Iris pigment epithelial cell (primary cell): Measurements from ENCODE around the gene SLC6A12.
"Not testable (repeated sequence)": the region's sequence is repeated elsewhere in the genome, so short reads cannot be mapped to it uniquely, and the experiment has no call there.

Experiments
- DNase-seq: peaks from one replicate; pipeline ENCODE4 v3.0.0-alpha.2; 2011; ENCODE audit warnings: low read depth

Gene SLC6A12

DNA sequence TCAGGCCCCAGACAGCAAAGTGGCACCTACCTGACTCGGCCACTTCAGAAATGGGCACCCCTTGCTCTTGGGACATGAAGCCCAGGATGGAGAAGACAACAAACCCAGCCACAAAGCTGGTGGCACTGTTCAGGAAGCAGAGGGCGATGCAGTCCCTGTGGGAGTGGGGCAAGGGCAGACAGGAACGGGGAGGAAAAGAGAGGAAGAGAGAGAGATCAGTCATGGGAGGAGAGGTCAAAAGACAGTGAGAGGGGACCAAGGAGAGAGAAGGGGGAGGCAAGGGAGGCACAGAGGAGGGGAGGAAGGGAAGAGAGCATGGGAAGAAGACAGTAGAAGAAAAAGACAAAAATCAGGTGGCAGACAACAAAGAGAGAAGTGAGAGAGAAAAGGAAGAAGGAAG lies 16.6 kb downstream of the SLC6A12 start:
- no peak for DNase-seq

DNA sequence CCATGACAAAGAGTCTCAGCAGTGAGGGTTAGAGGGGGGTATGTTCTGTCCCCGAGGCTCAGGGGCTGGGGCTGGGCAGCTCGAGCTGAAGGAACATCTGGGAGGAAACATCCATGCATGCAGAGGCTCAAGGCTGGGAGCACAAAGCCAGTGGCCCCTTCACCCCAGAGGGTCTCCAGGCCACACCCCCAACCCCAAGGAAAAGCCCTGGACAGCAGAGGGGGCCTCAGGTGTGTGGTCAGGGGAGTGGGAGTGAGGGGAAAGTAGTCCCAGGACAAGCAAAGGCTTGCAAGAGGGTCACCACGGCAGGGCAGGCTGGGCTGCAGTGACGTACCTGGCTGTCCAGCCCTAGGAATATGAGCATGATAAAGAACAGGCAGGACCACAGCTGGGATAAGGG lies 17.5 kb downstream of the SLC6A12 start:
- DNase-seq: no peak

DNA sequence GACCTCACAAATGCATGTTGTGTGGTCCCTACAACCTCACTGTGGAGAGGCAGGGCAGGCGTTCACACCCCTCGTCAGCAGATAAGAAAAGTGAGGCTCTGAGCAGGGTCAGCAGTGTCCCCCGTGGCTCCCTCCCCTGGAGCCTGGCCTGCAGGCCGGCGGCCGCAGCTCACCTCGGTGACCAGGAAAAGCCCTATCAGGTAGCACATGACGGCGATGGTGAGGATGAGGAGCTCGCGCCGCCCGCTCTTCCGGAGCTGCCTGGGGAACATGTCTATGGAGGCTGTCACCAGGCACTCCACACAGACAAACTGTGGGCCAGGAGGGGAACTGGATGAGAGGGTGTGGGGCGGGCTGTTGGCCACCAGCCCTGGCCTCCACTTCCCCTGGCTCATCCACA lies 18.0 kb downstream of the SLC6A12 start:
- no peak for DNase-seq

DNA sequence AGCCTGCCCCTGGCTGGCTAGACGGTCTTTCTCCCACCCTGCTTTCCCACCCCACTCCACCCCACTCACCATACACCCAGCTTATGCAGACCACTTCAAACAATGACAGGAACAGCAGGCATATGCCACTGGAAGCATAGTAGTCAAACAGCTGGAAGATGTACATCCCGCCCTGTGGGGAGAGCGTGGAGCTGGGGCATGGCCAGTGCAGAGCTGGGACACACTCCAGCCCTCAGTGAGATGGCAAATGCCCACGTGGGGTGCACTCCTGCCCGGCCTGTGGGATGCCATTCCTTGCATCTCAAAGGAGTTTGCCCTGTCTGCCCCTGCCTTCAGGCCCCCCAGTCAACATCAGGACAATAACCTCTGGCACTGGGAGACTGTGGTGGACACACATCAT lies 18.8 kb downstream of the SLC6A12 start:
- no peak for DNase-seq

DNA sequence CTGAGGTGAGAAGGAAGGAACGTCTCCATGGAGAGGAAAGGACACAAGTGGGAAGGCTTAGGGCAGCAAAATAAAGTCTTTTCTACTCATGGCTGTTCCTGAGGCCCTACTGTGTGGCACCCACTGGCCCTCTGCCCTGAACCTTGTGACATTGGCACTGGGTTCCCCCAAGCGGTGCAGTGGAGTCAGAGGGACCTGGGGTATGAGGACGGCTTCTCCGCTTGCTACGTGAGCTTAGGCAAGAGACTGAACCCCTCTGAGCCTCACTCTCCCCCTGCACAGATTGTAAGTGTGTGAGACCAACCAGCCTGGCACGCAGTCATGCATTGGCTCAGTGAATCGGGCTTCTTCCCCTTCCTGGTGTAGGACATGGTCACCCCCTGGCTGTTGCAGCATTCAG lies 19.7 kb downstream of the SLC6A12 start:
- no peak for DNase-seq

DNA sequence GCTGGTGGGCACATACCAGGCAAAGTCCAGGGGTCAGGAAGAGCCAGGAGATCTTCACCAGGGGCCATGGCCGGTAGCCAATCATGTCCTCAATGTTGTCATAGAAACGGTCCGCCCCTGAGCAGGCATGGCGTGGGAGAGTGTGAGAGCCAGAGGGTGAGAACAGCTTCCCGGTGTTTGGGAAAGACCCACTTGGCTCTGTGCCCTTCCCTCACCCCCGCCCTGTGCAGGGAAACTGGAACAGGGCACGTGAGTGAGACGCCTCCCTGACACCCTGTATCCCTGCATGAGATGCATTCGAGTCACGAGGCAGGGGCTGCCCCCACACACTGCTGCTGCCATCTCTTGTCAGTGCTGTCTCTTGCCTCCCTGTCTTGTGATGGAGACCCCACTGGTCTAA lies 20.7 kb downstream of the SLC6A12 start:
- no peak for DNase-seq

DNA sequence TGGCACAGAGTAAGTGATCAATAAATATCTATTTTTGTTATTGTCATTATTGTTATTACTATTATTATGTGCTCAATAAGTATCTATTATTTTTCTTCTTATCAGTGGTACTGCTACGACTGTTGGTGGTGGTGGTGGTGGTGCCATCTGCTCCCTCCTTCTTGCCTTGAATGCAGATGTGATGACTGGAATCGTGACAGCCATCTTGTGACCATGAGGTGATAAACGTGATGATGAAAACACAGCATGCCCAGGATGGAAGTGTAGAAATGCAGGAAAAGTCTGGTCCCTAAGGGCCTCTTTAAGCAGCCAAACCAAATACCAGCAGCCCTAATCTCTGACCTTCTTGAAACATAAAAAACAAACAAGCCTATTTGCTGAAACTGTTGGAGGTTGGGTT lies 22.4 kb downstream of the SLC6A12 start:
- DNase-seq: no peak

DNA sequence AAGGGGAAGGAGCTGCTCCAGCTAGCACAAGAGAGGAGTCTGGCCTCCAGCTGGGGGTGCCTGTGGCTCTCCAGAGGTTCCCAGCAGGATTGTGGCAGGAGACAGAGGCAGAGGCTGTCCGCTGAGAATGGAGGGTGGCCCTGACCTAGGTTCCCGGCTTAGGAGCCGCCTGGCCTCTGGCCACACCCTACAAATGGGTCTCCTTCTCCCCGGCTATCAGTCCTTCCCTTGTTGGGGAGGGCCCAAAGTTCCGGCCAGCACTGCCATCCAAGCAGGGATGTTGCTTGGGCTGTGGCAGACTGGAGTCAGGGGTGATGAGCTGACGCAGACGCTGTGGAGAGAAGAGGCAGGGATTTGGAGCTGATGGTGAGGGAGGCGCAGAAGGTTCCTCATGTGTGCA lies 23.1 kb downstream of the SLC6A12 start:
- no peak for DNase-seq

DNA sequence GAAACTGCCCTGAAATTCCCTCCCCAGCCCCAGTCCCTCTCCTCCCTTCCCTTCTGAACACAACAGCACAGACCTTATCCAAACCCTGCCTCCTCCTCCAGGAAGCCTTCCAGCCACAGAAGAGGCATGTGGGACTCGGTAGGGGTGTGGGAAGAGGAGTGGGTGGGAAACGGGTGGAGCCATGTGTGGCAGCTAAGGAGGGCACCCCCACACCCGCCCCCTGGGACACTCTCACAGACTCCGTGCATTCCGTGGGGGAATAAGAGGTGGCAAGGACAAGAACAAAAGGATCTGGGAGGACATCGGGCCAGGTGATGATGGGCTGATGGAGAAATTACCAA lies 24.4 kb downstream of the SLC6A12 start:
- no peak for DNase-seq

DNA sequence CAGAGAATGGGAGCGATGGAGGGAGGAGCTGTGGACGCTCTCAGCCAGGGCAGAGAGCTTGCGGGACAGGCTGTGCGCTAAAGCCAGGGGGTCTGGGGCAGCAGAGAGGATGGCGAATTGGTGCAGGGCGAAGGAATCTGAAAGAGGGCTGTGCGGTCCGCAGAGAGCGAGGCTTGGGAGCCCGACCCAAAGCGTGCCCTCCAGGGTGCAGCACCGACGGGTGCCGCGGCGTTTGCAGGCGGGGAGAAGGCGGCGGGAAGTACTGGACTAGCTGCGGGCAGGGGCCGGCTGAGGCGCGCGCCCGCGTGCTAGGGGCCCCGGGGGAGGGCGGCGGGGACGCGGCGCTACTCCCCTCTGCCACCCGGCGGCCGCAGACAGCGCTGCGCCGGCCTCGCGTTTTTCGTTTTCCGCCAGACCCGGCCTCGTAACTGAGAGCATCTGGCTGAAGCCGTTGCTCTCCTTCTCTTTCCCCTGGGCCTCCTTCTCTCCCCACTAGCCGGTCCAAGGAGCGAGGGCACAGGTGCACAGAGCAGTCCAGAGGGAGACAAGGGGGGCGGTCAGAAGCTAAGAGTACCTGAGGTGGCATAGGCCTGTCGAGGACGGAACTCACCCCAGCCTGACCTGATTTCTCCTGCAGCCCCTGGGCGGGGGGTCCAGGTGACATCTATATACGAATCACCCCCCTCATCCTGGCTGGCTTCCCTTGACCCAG lies 24.9 kb downstream of the SLC6A12 start:
- DNase-seq: peak; percentile 59

DNA sequence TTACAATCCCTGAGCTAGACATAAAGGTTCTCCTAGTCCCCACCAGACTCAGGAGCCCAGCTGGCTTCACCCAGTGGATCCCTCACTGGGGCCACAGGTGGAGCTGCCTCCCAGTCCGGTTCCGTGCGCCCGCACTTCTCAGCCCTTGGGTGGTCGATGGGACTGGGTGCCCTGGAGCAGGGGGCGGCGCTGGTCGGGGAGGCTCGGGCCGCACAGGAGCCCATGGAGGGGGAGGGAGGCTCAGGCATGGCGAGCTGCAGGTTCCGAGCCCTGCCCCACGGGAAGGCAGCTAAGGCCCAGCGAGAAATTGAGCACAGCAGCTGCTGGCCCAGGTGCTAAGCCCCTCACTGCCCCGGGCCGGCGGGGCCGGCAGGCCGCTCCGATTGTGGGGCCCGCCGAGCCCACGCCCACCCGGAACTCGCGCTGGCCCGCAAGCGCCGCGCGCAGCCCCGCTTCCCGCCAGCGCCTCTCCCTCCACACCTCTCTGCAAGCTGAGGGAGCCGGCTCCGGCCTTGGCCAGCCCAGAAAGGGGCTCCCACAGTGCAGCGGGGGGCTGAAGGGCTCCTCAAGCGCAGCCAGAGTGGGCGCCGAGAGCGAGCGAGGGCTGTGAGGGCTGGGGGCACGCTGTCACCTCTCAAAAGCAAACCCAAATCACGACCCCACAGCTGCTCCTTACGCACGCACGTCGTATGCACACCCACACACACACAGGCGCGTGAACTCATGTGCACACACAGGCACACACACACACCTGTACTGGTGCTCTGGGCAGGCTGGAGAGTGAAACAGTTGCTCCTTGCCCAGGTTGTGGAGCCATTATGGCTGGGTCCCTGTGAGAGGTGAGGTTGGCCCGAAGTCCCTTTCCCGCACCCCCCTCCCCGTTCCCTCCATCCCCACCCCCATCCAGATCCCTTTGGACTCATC lies 25.7 kb downstream of the SLC6A12 start:
- DNase-seq: not testable (repeated sequence)

DNA sequence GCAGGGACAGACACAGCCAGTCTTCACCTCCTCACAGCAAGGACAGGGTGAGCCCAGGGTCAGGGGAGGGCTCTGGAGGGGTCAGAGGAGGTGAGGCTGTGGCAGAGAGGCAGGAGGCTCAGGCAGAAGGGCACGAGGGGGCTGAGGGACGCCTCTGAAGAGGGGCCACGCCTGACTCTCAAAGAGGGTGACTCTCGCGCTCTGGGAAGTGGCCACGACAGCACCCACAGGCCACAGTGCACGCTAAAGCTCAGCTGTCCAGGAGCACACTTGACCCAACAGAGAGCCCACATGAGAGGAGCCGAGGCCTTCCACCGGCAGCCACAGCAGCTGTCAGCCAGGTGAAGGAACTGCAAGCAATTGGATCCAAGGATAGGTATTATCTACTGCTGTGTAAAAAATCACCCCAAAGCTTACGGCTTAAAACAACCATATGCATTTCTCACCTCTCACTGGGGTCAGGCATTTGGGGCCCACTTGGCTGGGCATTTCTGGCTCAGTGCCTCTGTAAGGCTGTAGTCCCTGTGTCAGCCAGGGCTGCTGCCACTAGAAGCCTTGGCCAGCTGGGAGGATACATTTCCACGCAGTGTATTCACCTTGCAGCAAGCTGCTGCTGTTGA lies 27.8 kb downstream of the SLC6A12 start:
- DNase-seq: no peak

DNA sequence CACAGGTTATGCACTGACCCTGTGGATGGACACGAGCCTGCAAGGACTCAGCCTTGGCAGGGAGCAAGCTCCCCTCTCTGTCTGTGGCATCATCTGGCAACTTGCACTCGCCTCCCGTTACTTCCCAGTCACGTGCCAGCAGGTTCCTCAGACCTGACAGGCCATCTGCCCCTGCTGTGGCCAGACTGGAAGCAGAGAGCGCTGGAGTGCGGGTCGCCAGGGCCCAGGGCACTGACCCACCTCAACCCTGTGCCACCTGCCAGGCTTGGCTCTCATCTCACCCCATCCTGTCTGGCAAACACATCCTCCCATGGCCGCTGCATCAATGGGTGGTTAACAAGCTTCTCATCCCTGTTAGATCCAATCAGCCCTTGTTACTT lies 28.4 kb downstream of the SLC6A12 start:
- DNase-seq: no peak

DNA sequence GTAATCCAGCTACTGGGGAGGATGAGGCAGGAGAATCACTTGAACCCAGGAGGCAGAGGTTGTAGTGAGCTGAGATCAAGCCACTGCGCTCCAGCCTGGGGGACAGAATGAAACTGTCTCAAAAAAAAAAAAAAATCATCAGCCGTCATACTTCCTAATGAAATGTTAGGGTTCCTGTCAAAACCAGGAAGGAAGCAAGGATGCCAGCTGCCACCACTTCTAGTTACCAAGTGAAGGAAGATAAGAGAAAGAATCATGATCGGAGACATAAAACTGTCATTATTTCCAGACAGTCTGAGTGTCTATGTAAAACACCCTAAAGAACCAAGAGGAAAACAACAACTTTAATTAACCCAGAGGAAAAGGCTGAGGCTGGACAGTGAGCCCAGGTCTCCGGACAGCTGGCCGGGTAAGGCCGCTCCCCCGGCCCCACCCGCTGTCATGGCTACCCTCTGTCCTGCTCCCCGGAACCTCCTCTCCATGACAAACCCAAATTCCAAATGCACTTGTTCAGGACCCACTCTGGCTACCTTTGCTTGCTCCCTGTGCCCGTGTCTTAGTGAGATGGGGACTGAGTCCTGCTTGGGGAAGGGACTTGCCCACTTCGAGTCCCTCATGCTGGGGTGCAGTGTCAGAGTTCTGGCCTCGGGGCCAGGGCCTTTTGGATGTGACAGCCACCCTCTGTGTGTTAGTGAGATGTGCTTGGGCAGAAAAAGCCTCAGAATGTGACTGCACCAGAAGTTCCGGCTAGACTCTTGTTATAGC lies 29.0 kb downstream of the SLC6A12 start:
- DNase-seq: no peak

DNA sequence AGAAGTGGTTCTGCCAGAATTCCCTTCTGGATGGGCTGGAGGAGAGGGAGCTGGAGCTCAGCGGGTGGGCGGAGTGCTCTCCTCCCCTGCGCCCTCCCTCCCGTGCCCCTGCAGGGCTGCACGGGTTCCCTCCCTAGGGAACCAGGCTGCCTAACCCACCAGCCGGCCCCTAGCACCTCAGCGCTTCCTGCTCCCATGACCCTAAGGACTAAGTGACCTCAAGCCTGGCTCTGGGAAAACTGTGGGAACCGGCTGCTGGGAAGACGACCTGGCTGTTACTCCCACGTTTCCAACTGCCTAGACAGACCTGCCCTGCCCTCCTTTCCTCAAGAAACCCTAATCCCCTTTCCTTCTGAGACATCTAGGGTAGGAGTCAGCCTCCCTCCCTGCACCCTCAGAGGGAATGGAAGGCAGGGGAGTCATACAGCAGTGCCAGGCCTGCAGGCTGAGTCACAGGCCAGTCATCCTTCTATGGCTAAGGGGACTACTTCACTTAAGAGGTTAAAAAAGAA lies 31.5 kb downstream of the SLC6A12 start:
- peak; percentile 73 for DNase-seq

DNA sequence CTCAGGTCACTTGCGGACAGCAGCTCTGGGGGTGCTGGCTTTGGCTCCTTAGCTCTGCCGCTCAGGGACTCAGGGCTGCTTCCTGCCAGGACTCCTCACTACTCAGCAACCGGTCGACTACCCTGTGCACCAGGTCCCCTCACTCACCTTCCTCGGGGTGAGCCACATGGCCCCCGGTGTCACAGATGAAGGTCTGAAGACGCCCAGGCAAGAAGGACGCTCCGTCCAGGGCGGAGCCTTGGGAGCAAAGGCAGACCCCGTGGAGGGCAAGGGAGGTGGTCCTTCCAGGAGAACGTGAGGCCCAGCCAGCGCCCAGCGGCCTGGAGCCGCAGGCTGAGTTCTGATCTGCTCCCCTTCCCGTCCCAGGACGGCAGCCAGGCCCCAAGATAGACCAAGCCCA lies 32.0 kb downstream of the SLC6A12 start:
- no peak for DNase-seq

DNA sequence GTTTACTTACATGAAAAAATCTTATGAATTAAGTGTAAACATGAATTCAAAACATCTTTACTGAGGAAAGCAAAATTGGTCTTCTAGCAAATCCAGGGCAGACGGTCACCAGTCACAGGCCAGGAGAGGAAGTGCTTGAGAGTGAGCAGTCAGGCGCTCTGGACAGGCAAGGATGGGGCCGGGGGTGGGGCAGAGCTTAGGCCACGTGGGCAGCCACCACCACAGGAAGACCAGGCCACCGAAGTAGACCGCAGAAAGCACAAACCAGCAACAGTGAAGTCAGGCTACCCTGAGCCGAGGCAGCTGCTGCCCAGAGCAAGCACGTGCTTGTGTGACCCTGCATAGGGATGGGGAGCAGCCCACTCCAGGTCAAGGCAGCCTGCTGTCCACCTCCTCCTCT lies 33.5 kb downstream of the SLC6A12 start:
- DNase-seq: peak; percentile 44

DNA sequence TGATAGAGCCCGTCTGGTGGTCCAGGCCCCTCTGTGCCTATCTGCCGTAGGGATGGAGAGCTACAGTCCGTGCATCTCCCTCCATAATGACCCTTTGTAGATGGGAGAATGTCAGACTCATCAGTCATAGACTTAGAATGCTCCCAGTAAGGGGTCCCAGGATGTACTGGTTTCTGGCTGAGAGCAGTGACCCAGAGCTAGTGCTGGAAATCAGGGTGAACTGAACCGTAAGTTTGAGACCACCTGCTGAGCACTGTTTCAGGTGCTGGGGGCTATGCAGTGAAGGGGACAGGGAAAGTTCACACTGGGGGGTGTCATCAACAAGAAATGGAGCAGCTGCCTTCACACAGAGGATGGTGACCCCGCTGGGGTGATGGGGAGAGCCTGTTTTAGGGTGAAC lies 34.1 kb downstream of the SLC6A12 start:
- DNase-seq: no peak

DNA sequence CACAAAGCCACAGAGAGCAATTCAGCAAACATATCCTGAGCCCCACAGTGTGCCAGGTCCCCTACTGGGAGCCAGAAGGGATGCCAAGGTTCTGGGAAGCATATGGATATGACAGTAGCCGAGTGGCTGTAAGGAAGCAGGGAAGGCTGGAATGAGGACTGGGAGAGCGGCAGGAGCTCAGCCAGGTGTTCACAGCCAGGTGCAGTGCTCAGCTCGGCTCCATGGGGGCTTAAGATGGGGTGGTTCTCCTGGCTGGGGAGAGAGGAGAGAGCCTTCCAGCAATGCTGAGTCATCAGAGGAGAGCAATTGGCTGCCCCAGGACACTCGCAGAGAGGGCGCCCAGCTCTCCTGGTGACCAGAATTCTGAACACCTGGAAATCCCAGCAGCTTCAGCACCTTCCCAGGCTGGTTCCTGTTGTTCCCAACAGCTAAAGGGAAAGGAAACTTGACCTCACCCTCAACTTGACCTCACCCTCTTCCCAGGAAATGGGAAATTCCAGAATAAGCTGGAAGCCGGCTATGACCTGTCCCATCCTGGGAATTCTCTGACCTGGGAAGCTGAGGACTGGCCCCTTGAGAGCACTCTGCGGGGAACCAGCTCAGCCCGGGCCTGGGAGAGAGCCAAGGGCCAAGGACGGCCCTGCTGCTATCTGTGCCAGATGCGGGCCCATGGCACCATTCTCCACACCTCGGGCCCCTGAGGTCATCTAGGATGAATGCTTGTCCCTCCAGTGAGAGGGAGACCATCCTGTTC lies 34.6 kb downstream of the SLC6A12 start:
- no peak for DNase-seq

DNA sequence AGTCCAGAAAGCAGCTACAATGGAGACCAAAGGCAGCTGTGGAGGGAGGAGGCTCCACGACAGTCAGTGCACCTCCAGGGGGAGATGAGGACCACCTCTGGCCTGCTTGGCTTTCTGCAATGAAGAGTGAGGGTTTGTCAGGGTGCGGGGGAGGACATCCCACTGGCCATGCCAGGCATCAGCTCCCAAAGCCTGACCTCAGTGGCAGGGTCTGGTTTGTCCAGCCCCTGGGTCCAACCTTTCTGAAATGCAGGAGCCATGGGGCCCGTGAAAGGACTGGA lies 35.2 kb downstream of the SLC6A12 start:
- no peak for DNase-seq

DNA sequence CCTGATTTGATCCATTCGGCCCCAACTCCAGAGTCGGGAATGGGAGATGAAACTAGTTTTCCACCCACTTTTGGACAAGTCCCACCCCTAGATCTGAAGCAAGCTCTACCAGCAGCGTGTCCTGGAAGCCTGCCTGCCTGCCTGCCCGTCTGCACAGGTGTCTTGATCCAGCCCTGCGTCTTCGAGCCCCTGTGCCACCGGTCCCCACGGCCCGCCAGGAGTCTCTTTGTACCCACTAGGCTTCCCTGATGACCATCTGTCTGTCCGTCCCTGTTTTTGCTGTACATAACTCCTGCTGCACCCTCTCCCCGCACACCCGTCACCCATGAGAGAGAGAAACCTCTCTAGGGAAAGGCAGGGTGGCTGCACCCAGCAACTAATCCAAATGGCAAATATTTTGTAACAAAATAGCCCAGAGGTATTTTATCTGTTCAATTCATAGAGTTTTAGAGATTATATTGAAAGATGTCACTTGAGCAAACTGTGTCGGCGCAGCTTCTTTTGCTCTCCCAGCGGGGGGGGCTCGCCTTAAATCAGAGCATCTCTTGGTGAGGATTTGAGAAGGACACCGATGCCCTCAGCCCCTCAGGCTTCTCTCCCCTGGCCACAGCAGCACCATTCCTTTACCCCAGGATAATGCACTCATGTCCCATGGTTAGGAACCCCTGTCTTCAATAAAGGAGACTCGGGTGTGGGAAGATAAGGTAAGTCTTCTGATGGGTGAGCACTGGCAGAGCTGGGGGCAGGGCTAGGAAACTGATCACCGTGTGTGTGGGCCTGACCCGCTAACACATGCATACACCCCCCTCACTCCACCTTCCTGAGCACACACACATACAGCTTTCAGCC lies 35.8 kb downstream of the SLC6A12 start:
- no peak for DNase-seq
